Natural killer cell (primary cell): Measurements from ENCODE around the gene KRTAP5-4. TPM values are rescaled to one million over a fixed set of nuclear protein-coding genes. Genes with fewer than 3 reads are reported as not detected.

Experiments
- ATAC-seq, 3 donors: fragments of 150-1000 bp in 2 of 3; fragments of 200-7000 bp in 1 of 3; cut with Tn5 transposase; 1 replicate in 1 of 3; 2 replicates in 2 of 3; pipeline ENCODE4 v1.10.0; 2021; ENCODE audit warnings: mild to moderate bottlenecking in 2 of 3, moderate library complexity in 2 of 3
- DNase-seq, 2 donors: peaks; one replicate each; pipeline versions ENCODE4 v3.0.0 to v3.0.0-alpha.2; 2013 to 2021; ENCODE audit warnings: mixed read lengths in 1 of 2
- H3K27ac ChIP-seq: one replicate; pipeline ENCODE4 v1.5.1; 2013; ENCODE audit warnings: mild to moderate bottlenecking, low read length
- H3K27me3 ChIP-seq: one replicate; pipeline ENCODE4 v1.6.1; 2013; ENCODE audit warnings: low read length; ENCODE audit not compliant: control insufficient read depth, insufficient read depth
- H3K36me3 ChIP-seq: one replicate; pipeline ENCODE4 v1.6.1; 2013; ENCODE audit warnings: low read length; ENCODE audit not compliant: control insufficient read depth, insufficient read depth
- H3K4me1 ChIP-seq: one replicate; pipeline ENCODE4 v1.6.1; 2013; ENCODE audit warnings: low read length; ENCODE audit not compliant: control insufficient read depth, insufficient read depth
- H3K4me3 ChIP-seq: one replicate; pipeline ENCODE4 v1.5.1; 2013; ENCODE audit warnings: low read length
- H3K9me3 ChIP-seq: one replicate; pipeline ENCODE4 v1.6.1; 2013; ENCODE audit warnings: low read length; ENCODE audit not compliant: control insufficient read depth, insufficient read depth
- H3K27ac Mint-ChIP-seq, 2 donors: one replicate each; pipeline ENCODE4 v1.8.0; 2022; ENCODE audit warnings: mild to moderate bottlenecking in 2 of 2, mixed read lengths in 2 of 2, moderate library complexity in 1 of 2
- H3K27me3 Mint-ChIP-seq, 2 donors: one replicate each; pipeline ENCODE4 v1.8.0; 2022; ENCODE audit warnings: low read depth in 2 of 2, mixed read lengths in 2 of 2
- H3K36me3 Mint-ChIP-seq: one replicate; pipeline ENCODE4 v1.8.0; 2022; ENCODE audit warnings: mixed read lengths
- H3K4me1 Mint-ChIP-seq, 2 donors: one replicate each; pipeline ENCODE4 v1.8.0; 2022; ENCODE audit warnings: mixed read lengths in 2 of 2
- H3K4me3 Mint-ChIP-seq: one replicate; pipeline ENCODE4 v1.8.0; 2022; ENCODE audit warnings: mild to moderate bottlenecking, moderate library complexity, mixed read lengths
- H3K9me3 Mint-ChIP-seq, 2 donors: one replicate each; pipeline ENCODE4 v1.8.0; 2022; ENCODE audit warnings: mixed read lengths in 2 of 2
- WGBS: methylation state at CpG from one replicate; pipeline ENCODE4 v1.1.7; 2013; ENCODE audit warnings: missing lambda C conversion rate; ENCODE audit not compliant: insufficient coverage; 5-methylcytosine and 5-hydroxymethylcytosine counted together
- intact Hi-C: fragments of 100-400 bp; cut with micrococcal nuclease; formaldehyde crosslinking; loops from one replicate; pipeline ENCODE4 v1.14.2; 2022
- total RNA-seq, 4 donors: library from RNA; stranded (reverse); fragments of 120-200 nt in 1 of 4; gene quantifications; one replicate each; pipeline versions ENCODE4 v1.2.3 to v1.2.4, GENCODE V29; 2013 to 2022
- TF ChIP-seq, protein P1 (sequence below): fragments of 200-600 bp; IDR thresholded peaks from one replicate; pipeline ENCODE4 v1.8.0; 2022; ENCODE audit warnings: antibody characterized with exemption

The KRTAP5-4 gene
- total RNA-seq, 3 donors from 2014 or later (not counting 1 experiment from before 2014, with no cell fraction given), result not detected

DNA sequence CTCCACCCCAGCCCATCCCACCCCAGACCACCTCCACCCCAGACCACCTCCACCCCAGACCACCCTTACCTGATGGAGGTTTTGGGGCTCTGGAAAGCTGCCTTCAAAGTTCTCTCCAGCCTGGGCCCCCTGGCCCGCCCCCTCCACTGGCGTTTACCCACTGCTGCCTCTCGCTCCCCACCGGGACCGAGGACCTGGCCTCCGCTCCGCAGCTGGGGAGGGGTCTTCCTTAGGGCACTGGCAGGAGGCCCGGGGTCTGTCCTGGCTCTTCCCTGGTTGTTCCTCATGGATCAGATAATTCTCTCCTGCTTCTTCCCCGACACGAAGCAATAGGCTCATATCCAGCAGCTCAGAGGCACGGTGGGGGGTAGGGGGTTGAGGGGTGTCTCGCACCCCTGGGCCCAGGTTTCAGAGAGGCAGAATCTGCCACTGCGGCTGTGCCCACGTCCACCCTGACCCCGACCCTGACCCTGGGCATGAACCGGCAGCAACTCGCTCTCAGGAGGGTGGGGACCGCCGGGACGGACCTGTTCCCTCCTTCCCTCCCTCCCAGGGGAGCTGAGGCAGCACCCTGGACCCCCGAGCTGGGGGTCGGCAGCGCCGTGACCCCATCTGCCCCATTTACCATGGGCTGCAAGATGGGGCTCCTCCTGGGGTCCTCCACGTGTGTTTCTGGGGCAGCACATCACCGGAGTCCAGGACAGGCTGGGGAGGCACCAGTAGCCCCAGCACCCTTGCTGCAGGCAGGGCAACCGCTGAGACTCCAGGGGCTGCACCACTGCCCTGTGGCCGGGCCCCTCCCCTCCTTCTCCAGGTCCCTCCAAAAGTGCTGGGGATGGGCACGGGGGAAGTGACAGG, 20.6 kb upstream of the KRTAP5-4 start:
- no peak overlapping the region for H3K4me3 ChIP-seq
- H3K4me1 Mint-ChIP-seq, result no peaks in the 10 kb centered on the region
- peaks cover 14 to 19% of the 10 kb centered on the region in 2 donors for H3K27me3 Mint-ChIP-seq
- no peaks in the 10 kb centered on the region for H3K9me3 ChIP-seq
- no peak overlapping the region for H3K27ac ChIP-seq
- WGBS, result 82% methylated on average over 29 of the region's 29 CpGs
- peaks cover 7% of the 10 kb centered on the region for H3K27me3 ChIP-seq
- no peaks in the 10 kb centered on the region for H3K9me3 Mint-ChIP-seq
- no peak for ATAC-seq
- no peak overlapping the region for H3K4me3 Mint-ChIP-seq
- intact Hi-C loops, result no loop called here
- H3K36me3 ChIP-seq, result no peaks in the 10 kb centered on the region
- no peak overlapping the region for H3K27ac Mint-ChIP-seq
- no peak for DNase-seq
- no peaks in the 10 kb centered on the region for H3K4me1 ChIP-seq
- H3K36me3 Mint-ChIP-seq, result no peaks in the 10 kb centered on the region
- TF ChIP-seq, protein P1, sequence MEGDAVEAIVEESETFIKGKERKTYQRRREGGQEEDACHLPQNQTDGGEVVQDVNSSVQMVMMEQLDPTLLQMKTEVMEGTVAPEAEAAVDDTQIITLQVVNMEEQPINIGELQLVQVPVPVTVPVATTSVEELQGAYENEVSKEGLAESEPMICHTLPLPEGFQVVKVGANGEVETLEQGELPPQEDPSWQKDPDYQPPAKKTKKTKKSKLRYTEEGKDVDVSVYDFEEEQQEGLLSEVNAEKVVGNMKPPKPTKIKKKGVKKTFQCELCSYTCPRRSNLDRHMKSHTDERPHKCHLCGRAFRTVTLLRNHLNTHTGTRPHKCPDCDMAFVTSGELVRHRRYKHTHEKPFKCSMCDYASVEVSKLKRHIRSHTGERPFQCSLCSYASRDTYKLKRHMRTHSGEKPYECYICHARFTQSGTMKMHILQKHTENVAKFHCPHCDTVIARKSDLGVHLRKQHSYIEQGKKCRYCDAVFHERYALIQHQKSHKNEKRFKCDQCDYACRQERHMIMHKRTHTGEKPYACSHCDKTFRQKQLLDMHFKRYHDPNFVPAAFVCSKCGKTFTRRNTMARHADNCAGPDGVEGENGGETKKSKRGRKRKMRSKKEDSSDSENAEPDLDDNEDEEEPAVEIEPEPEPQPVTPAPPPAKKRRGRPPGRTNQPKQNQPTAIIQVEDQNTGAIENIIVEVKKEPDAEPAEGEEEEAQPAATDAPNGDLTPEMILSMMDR, result no peak

DNA sequence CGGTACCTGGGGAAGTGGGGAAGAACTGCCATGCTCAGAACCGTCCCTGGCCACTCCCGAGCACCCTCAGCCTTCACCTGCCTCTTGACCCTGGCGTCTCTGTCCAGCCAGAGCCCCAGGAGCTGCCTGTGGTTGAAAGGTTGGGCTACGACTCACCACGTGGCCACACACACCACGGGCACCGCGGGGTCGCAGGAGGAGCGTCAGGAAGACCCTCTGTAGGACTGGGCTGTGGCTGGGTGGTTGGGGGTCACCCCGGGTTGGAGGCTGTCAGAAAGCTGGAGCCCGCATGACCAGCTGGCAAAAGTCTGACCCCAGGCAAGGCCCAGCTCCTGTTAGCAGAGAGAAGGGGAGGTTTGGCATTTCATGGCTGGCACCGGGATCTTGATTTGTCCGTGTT, 19.2 kb upstream of the KRTAP5-4 start:
- H3K27ac ChIP-seq, result no peak overlapping the region
- TF ChIP-seq, protein P1, result no peak
- H3K36me3 ChIP-seq, result no peaks in the 10 kb centered on the region
- Mint-ChIP-seq H3K27me3 (peaks cover 11 to 24% of the 10 kb centered on the region in 2 donors), H3K4me1 (no peaks in the 10 kb centered on the region), H3K4me3 (no peak overlapping the region), H3K9me3 (no peaks in the 10 kb centered on the region), H3K27ac (no peak overlapping the region), H3K36me3 (no peaks in the 10 kb centered on the region)
- ATAC-seq (no peak), DNase-seq (no peak)
- no peak overlapping the region for H3K4me3 ChIP-seq
- no peaks in the 10 kb centered on the region for H3K4me1 ChIP-seq
- H3K27me3 ChIP-seq, result peaks cover 7% of the 10 kb centered on the region
- WGBS, result 67% methylated on average over 15 of the region's 15 CpGs
- intact Hi-C loops, result no loop called here
- H3K9me3 ChIP-seq, result no peaks in the 10 kb centered on the region

DNA sequence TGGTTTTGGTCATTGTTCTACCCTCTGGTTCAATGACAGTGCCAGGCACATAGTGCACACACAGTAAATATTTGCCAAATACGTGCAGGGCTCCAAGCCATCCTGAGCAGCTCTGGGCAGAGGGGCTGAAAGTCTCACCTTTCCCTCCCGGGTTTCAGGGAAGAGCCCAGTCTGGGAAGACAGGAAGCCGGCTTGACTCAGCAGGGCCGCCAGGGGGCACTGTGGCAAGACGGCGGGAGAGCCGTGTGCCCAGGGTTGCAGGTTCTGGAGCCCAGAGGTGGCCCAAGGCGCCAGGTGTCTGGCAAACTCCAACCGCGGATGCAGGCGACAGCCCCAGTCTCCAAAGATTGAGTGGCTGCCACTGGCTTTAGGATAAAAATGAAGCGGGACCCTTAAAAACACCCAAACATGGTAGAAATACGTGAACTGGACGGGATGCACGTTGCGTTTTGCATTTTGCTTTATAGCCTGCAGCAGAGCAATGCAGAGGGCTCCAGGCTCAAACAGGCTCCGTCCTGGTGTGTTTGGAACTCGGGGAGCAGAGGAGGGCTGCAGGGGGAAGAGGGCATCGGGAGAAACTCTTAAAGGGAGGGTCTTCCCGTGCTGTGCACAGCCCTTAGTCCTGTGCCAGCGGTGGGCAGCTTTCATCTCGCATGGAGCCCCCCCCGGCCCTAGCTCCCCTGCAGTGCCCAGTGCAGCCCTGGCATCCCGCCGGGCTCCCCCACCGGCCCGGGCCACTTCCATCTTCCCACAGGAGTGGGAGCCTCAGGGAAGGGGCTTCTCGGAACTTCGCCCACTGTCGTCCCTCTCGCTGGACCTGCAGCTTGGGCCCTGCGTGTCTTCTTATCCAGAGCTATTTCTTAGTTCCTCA, 18.4 kb upstream of the KRTAP5-4 start:
- peaks cover 7% of the 10 kb centered on the region for H3K27me3 ChIP-seq
- H3K27ac ChIP-seq, result no peak overlapping the region
- Mint-ChIP-seq H3K27me3 (peaks cover 18 to 32% of the 10 kb centered on the region in 2 donors), H3K9me3 (no peaks in the 10 kb centered on the region), H3K36me3 (no peaks in the 10 kb centered on the region), H3K4me1 (no peaks in the 10 kb centered on the region), H3K4me3 (no peak overlapping the region), H3K27ac (no peak overlapping the region)
- 52% methylated on average over 32 of the region's 32 CpGs for WGBS
- no peaks in the 10 kb centered on the region for H3K9me3 ChIP-seq
- no peaks in the 10 kb centered on the region for H3K4me1 ChIP-seq
- DNase-seq (peak in 1 of 2 donors; percentile 67), ATAC-seq (peak in 2 of 3 donors; percentile 49 to 60)
- no peak overlapping the region for H3K4me3 ChIP-seq
- no peaks in the 10 kb centered on the region for H3K36me3 ChIP-seq
- intact Hi-C loops, result no loop called here
- TF ChIP-seq, protein P1, result peak; percentile 85
